IMR-90 (cell line): Measurements from ENCODE around the gene LGALSL.

Experiments
- BHLHE40 ChIP-seq: fragments of 150-350 bp; IDR thresholded peaks from 2 replicates; pipeline ENCODE4 v1.6.1; 2016; ENCODE audit warnings: mild to moderate bottlenecking, low read depth, low read length
- CEBPB ChIP-seq: IDR thresholded peaks from 2 replicates; pipeline ENCODE4 v1.6.1; 2012; ENCODE audit warnings: low read depth, low read length, improper control_type of control experiment
- NFE2L2 ChIP-seq: fragments of 150-350 bp; IDR thresholded peaks from 2 replicates; pipeline ENCODE4 v1.6.1; 2016; ENCODE audit warnings: low read depth, mild to moderate bottlenecking, low read length
- POLR2A ChIP-seq: IDR thresholded peaks from 2 replicates; pipeline ENCODE4 v1.6.1; 2012; ENCODE audit warnings: mild to moderate bottlenecking, low read depth, low read length
- RAD21 ChIP-seq: IDR thresholded peaks from 2 replicates; pipeline ENCODE4 v1.6.1; 2012; ENCODE audit warnings: low read length, improper control_type of control experiment
- SMC3 ChIP-seq: fragments of 150-350 bp; IDR thresholded peaks from 2 replicates; pipeline ENCODE4 v1.6.1; 2016; ENCODE audit warnings: low read depth, mild to moderate bottlenecking, antibody characterized with exemption, low read length, moderate library complexity
- TF ChIP-seq, protein P1 (sequence below): conservative IDR thresholded peaks from 2 replicates; pipeline ENCODE4 v1.5.1; 2012; ENCODE audit warnings: mild to moderate bottlenecking, low read depth, low read length, improper control_type of control experiment

GRCh38 chr2:64482765-64483504, 29.0 kb downstream of the LGALSL start:
- TF ChIP-seq SMC3 = no peak
- TF ChIP-seq, protein P1, sequence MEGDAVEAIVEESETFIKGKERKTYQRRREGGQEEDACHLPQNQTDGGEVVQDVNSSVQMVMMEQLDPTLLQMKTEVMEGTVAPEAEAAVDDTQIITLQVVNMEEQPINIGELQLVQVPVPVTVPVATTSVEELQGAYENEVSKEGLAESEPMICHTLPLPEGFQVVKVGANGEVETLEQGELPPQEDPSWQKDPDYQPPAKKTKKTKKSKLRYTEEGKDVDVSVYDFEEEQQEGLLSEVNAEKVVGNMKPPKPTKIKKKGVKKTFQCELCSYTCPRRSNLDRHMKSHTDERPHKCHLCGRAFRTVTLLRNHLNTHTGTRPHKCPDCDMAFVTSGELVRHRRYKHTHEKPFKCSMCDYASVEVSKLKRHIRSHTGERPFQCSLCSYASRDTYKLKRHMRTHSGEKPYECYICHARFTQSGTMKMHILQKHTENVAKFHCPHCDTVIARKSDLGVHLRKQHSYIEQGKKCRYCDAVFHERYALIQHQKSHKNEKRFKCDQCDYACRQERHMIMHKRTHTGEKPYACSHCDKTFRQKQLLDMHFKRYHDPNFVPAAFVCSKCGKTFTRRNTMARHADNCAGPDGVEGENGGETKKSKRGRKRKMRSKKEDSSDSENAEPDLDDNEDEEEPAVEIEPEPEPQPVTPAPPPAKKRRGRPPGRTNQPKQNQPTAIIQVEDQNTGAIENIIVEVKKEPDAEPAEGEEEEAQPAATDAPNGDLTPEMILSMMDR = no peak
- TF ChIP-seq NFE2L2 = no peak
- TF ChIP-seq CEBPB = no peak
- TF ChIP-seq POLR2A = no peak
- TF ChIP-seq BHLHE40 = no peak
- TF ChIP-seq RAD21 = no peak
